HEK293T (cell line): Measurements from ENCODE around the gene SSH2.
"Not testable (repeated sequence)": the region's sequence is repeated elsewhere in the genome, so short reads cannot be mapped to it uniquely, and the experiment has no call there.

Experiments used
- CTCF ChIA-PET: fragments of 350-600 bp; formaldehyde crosslinking; extraction: SDS; loops from one replicate; lab custom pipeline; 2021; ENCODE audit warnings: antibody characterized with exemption, inconsistent platforms; lab: Yijun Ruan, JAX
- POLR2A ChIA-PET: fragments of 350-600 bp; formaldehyde crosslinking; extraction: SDS; loops from one replicate; lab custom pipeline; 2020; ENCODE audit warnings: antibody characterized with exemption, inconsistent platforms; lab: Yijun Ruan, JAX
- DNase-seq: peaks from one replicate; pipeline ENCODE4 v3.0.0; 2012; ENCODE audit warnings: mixed read lengths; ENCODE audit errors: extremely low spot score
- ARNT ChIP-seq: fragments of 450-650 bp; IDR thresholded peaks from 2 replicates; pipeline ENCODE4 v1.6.1; 2017; ENCODE audit warnings: mild to moderate bottlenecking
- BHLHE40 ChIP-seq: fragments of 450-650 bp; IDR thresholded peaks from 2 replicates; pipeline ENCODE4 v1.6.1; 2016; ENCODE audit warnings: mild to moderate bottlenecking, moderate library complexity, borderline replicate concordance
- CTBP1 ChIP-seq: fragments of 450-650 bp; IDR thresholded peaks from 2 replicates; pipeline ENCODE4 v1.6.1; 2016; ENCODE audit warnings: borderline replicate concordance
- ELF4 ChIP-seq: fragments of 450-650 bp; IDR thresholded peaks from 2 replicates; pipeline ENCODE4 v1.6.1; 2017; ENCODE audit warnings: antibody characterized with exemption
- FOXA1 ChIP-seq: fragments of 450-650 bp; IDR thresholded peaks from 2 replicates; pipeline ENCODE4 v1.6.1; 2016; ENCODE audit warnings: mild to moderate bottlenecking
- FOXK2 ChIP-seq: fragments of 450-650 bp; IDR thresholded peaks from 2 replicates; pipeline ENCODE4 v1.6.1; 2016; ENCODE audit warnings: mild to moderate bottlenecking
- FOXM1 ChIP-seq: fragments of 450-650 bp; IDR thresholded peaks from 2 replicates; pipeline ENCODE4 v1.6.1; 2017; ENCODE audit warnings: mild to moderate bottlenecking, borderline replicate concordance
- HDGF ChIP-seq: fragments of 450-650 bp; IDR thresholded peaks from 2 replicates; pipeline ENCODE4 v1.6.1; 2017; ENCODE audit warnings: antibody characterized with exemption, borderline replicate concordance
- L3MBTL2 ChIP-seq: fragments of 450-650 bp; conservative IDR thresholded peaks from 2 replicates; pipeline ENCODE4 v1.6.1; 2016; ENCODE audit warnings: mild to moderate bottlenecking
- LEF1 ChIP-seq: fragments of 450-650 bp; IDR thresholded peaks from 2 replicates; pipeline ENCODE4 v1.6.1; 2017; ENCODE audit warnings: mild to moderate bottlenecking, borderline replicate concordance
- NFRKB ChIP-seq: fragments of 450-650 bp; IDR thresholded peaks from 2 replicates; pipeline ENCODE4 v1.6.1; 2016; ENCODE audit warnings: mild to moderate bottlenecking, moderate library complexity
- PKNOX1 ChIP-seq: fragments of 450-650 bp; IDR thresholded peaks from 2 replicates; pipeline ENCODE4 v1.6.1; 2016
- SP1 ChIP-seq: fragments of 450-650 bp; IDR thresholded peaks from 2 replicates; pipeline ENCODE4 v1.6.1; 2017
- SUZ12 ChIP-seq: fragments of 450-650 bp; IDR thresholded peaks from 2 replicates; pipeline ENCODE4 v1.6.1; 2016; ENCODE audit warnings: mild to moderate bottlenecking
- TARDBP ChIP-seq: fragments of 450-650 bp; IDR thresholded peaks from 2 replicates; pipeline ENCODE4 v1.6.1; 2016
- ZNF384 ChIP-seq: fragments of 450-650 bp; IDR thresholded peaks from 2 replicates; pipeline ENCODE4 v1.6.1; 2016

Gene SSH2

GRCh38 chr17:29948448-29949215 is 18.6 kb upstream of the SSH2 start:
- POLR2A ChIA-PET = no interaction called here
- no peak for DNase-seq
- no peak for TF ChIP-seq NFRKB
- TF ChIP-seq FOXA1 = no peak
- CTCF ChIA-PET = interaction anchor here (1.0 kb wide), 1 partner anchor 155 kb away, joined by 3 read pairs; no protein-coding TSS in a partner anchor

GRCh38 chr17:29945281-29945680 is 15.3 kb upstream of the SSH2 start:
- TF ChIP-seq FOXK2 (no peak), ELF4 (no peak), TARDBP (no peak)

GRCh38 chr17:29941334-29941733 is 11.3 kb upstream of the SSH2 start, which contains the start of gene EFCAB5:
EFCAB5 (plus strand) TSS chr17:29941634; CDS start chr17:29941797, 163 bp downstream.
- CTCF ChIA-PET = interaction anchor here (1.0 to 1.5 kb wide), 2 partner anchors 10 to 13 kb away, joined by 3 to 8 read pairs; no protein-coding TSS in a partner anchor
- no peak for DNase-seq
- no peak for TF ChIP-seq LEF1
- no peak for TF ChIP-seq FOXM1
- no peak for TF ChIP-seq SUZ12
- no peak for TF ChIP-seq ELF4
- no peak for TF ChIP-seq NFRKB
- no peak for TF ChIP-seq FOXK2
- TF ChIP-seq HDGF = no peak
- no peak for TF ChIP-seq ZNF384
- no peak for TF ChIP-seq BHLHE40
- no peak for TF ChIP-seq TARDBP
- POLR2A ChIA-PET = interaction anchor here (0.6 kb wide), 1 partner anchor 1043 kb away, joined by 3 read pairs; no protein-coding TSS in a partner anchor

More at GRCh38 chr17:29945281-29945680, 15.3 kb upstream of the SSH2 start:
- ChIA-PET POLR2A (no interaction called here), CTCF (no interaction called here)
- DNase-seq = no peak

- CTCF ChIA-PET = no interaction called here
Observed at GRCh38 chr17:29936724-29937123, 6.7 kb upstream of the SSH2 start.

GRCh38 chr17:29935909-29936308 is 5.9 kb upstream of the SSH2 start:
- CTCF ChIA-PET, POLR2A ChIA-PET, DNase-seq: not testable (repeated sequence)

More at GRCh38 chr17:29936724-29937123, 6.7 kb upstream of the SSH2 start:
- no peak for TF ChIP-seq ELF4
- no peak for TF ChIP-seq CTBP1
- no peak for TF ChIP-seq TARDBP
- no peak for TF ChIP-seq BHLHE40
- TF ChIP-seq FOXM1 = no peak
- TF ChIP-seq SP1 = no peak
- TF ChIP-seq ZNF384 = no peak
- no peak for TF ChIP-seq PKNOX1
- TF ChIP-seq FOXA1 = no peak
- no peak for TF ChIP-seq FOXK2
- TF ChIP-seq LEF1 = no peak
- TF ChIP-seq HDGF = no peak
- TF ChIP-seq SUZ12 = no peak
- TF ChIP-seq NFRKB = no peak
- TF ChIP-seq ARNT = no peak
- TF ChIP-seq L3MBTL2 = no peak
- DNase-seq = no peak
- POLR2A ChIA-PET = no interaction called here

GRCh38 chr17:29933379-29933778 is 3.4 kb upstream of the SSH2 start:
- ChIA-PET CTCF (interaction anchor here (0.6 to 2.1 kb wide), 4 partner anchors 68 to 160 kb away, joined by 4 to 10 read pairs (median 4); no protein-coding TSS in a partner anchor), POLR2A (no interaction called here)
- peak; percentile 5 for DNase-seq
- TF ChIP-seq SUZ12 (no peak), ARNT (no peak), PKNOX1 (no peak), FOXA1 (no peak), CTBP1 (no peak), TARDBP (no peak), ELF4 (no peak), FOXK2 (no peak)

- ChIA-PET POLR2A (interaction anchor here (0.7 to 2.6 kb wide), 13 partner anchors 11 to 1144 kb away, joined by 3 to 23 read pairs (median 7); no protein-coding TSS in a partner anchor), CTCF (interaction anchor here (0.5 to 2.7 kb wide), 33 partner anchors 8 to 477 kb away, joined by 3 to 56 read pairs (median 4); partner anchors contain the start of genes ANKRD13B and EFCAB5)
- peak; percentile 52 for DNase-seq
- TF ChIP-seq FOXK2 = no peak
- TF ChIP-seq HDGF = no peak
- no peak for TF ChIP-seq NFRKB
- no peak for TF ChIP-seq TARDBP
- TF ChIP-seq PKNOX1 = peak; percentile 91
Observed at GRCh38 chr17:29931231-29931932, 1.4 kb upstream of the SSH2 start.
